ENCODE measurements around the gene MEMO1. TPM values are rescaled to one million over a fixed set of nuclear protein-coding genes. Genes with fewer than 3 reads are reported as not detected.
"Not testable (repeated sequence)": the region's sequence is repeated elsewhere in the genome, so short reads cannot be mapped to it uniquely, and the experiment has no call there.

MEMO1 gene
- total RNA-seq, 4 donors from 2014 or later, result 25.1 to 31.3 (median 28.7) TPM

DNA sequence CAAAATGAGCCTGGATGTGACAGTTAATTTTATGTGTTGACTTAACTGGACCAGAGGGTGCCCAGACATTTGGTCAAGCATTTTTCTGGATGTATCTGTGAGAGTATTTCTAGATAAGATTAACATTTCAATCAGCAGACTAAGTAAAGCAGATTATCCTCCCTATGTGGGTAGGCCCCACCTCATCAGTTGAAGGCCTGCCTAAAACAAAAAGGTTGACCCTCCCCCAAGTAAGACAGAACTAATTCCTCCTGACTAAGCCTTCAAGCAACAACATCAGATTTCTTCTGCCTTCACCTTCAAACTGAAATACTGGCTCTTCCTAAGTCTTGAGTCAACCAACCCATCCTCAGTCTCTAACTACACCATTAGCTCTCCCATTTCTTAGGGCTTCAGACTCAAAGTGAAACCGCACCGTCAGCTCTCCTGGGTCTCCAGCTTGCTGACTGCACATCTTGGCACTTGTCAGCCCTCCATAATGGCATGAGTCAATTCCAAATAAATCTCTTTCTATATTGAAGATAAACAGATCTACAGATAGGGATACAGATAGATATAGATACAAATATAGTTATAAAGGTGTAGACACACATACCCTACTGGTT, 47.9 kb downstream of the MEMO1 start:
- H3K4me3 ChIP-seq (ENCODE audit: low read depth, poor library complexity, severe bottlenecking), result no peak overlapping the region
- peak in 1 of 2 donors; percentile 21 for DNase-seq (ENCODE audit: low spot score in 2 of 2)
- 72 to 81% methylated on average over 2 of the region's 2 CpGs for WGBS, 2 donors
- TF ChIP-seq, protein P1, sequence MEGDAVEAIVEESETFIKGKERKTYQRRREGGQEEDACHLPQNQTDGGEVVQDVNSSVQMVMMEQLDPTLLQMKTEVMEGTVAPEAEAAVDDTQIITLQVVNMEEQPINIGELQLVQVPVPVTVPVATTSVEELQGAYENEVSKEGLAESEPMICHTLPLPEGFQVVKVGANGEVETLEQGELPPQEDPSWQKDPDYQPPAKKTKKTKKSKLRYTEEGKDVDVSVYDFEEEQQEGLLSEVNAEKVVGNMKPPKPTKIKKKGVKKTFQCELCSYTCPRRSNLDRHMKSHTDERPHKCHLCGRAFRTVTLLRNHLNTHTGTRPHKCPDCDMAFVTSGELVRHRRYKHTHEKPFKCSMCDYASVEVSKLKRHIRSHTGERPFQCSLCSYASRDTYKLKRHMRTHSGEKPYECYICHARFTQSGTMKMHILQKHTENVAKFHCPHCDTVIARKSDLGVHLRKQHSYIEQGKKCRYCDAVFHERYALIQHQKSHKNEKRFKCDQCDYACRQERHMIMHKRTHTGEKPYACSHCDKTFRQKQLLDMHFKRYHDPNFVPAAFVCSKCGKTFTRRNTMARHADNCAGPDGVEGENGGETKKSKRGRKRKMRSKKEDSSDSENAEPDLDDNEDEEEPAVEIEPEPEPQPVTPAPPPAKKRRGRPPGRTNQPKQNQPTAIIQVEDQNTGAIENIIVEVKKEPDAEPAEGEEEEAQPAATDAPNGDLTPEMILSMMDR (IDR thresholded peaks at IDR 0.05), result no peak
- no peak for TF ChIP-seq POLR2A (IDR thresholded peaks at IDR 0.05)
- intact Hi-C loops (cut with DNase I; ENCODE audit: low total_unique reads), result no loop called here

DNA sequence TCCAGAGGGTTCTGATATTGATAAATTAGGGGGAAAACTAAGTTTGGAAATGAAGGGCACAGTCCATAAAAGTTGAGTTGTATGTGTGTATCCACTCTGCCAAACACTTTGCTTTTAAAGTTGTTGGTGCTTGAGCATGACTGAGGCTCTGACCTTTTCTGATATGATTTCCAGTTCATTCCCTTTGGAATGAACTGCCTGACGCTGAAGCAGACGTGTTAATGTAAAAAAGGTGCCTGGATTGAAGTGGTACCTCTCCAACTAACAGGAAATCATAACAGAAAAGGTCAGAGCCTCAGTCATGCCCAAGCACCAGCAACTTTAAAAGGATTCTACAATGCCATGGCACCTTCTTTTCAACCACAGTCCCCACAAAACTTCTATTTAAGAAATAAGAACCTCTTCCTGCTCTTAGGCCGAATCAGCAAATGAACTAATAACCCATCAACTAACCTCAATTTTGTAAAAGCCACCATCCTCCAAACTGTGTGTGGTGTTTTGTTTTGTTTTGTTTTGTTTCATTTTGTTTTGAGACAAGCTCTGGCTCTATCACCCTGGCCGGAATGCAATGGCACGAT, 52.6 kb downstream of the MEMO1 start:
- WGBS, 2 donors, result 73 to 78% methylated on average over 5 of the region's 5 CpGs
- no peak overlapping the region for H3K4me3 ChIP-seq (ENCODE audit: low read depth, poor library complexity, severe bottlenecking)
- TF ChIP-seq, protein P1 (IDR thresholded peaks at IDR 0.05), result no peak
- TF ChIP-seq POLR2A (IDR thresholded peaks at IDR 0.05), result no peak
- intact Hi-C loops (cut with DNase I; ENCODE audit: low total_unique reads), result no loop called here
- DNase-seq (ENCODE audit: low spot score in 2 of 2), result no peak

DNA sequence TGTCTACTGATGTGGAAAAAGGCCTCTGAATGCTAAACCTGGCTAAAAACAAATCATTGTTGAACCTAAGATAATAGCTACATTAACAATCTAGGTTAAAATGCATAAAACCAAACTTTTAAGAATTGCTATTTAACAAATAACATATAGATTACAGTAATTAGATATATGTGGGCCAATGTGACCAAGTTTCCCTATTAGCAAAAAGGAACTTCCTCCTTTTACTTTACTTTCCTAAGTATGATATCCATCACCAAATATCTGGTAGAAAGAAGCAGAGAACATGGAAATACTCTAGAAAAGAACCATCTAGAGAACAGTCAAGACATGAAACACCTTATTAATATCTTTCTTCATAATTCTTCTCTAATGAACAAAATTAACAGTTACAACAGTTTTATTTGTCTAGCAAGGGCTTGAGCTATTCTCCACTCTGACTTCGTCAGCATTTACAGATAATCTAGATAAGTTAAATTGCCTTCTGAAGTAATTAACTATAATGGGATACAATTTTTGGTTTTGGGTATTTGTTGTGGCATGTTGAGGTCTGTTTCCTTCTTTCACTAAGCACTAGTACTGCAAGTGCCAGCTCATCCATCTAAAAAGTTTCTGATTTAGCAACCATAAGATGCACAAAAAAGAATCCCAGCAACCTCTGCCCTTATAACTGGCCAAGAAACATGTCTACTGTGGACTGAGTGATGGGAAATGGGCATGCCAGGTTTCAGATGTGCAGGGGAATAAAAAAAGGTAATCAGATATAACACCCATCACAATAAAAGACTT, 53.3 kb downstream of the MEMO1 start:
- TF ChIP-seq, protein P1 (IDR thresholded peaks at IDR 0.05), result no peak
- no peak for TF ChIP-seq POLR2A (IDR thresholded peaks at IDR 0.05)
- H3K4me3 ChIP-seq (ENCODE audit: low read depth, poor library complexity, severe bottlenecking), result no peak overlapping the region
- WGBS, 2 donors, result 51 to 63% methylated on average over 1 of the region's 1 CpG
- DNase-seq (ENCODE audit: low spot score in 2 of 2), result no peak
- intact Hi-C loops (cut with DNase I; ENCODE audit: low total_unique reads), result no loop called here

DNA sequence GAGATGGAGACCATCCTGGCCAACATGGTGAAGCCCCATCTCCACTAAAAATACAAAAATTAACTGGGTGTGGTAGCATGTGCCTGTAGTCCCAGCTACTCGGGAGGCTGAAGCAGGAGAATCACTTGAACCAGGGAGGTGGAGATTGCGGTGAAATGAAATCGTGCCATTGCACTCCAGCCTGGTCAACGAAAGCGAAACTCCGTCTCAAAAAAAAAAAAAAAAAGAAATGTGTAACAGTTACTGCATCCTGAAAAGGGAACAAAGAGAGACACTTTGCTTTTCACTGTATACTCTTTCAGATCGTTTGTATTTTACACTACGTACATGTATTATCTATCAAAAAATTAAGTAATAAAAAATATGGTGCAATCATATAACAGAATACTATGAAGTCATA, 53.9 kb downstream of the MEMO1 start:
- 83 to 90% methylated on average over 8 of the region's 8 CpGs for WGBS, 2 donors
- H3K4me3 ChIP-seq (ENCODE audit: low read depth, poor library complexity, severe bottlenecking); DNase-seq (ENCODE audit: low spot score in 2 of 2); intact Hi-C loops (cut with DNase I; ENCODE audit: low total_unique reads): not testable (repeated sequence)

DNA sequence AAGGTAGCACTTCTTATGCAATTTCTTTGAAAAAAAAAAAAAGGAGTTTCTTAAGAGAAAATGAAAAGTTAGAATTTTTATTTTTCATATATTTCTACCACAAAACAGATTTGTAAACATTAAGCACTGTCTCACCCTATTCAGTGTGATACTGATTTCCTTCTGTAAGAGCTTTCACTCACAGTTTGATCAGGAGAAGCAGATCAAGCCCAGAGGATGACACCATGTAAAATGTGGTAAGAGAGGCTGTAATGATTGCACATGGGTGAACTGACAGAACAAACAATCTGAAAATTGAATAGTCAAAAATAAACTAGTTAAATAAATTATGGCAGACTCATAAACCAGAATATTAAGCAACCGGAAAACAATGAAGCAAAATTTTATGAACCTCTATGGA, 54.5 kb downstream of the MEMO1 start:
- TF ChIP-seq POLR2A (IDR thresholded peaks at IDR 0.05), result no peak
- TF ChIP-seq, protein P1 (IDR thresholded peaks at IDR 0.05), result no peak
- H3K4me3 ChIP-seq (ENCODE audit: low read depth, poor library complexity, severe bottlenecking), result no peak overlapping the region
- 94% methylated on average over 1 of the region's 1 CpG for WGBS, 2 donors
- no peak for DNase-seq (ENCODE audit: low spot score in 2 of 2)
- intact Hi-C loops (cut with DNase I; ENCODE audit: low total_unique reads), result no loop called here

DNA sequence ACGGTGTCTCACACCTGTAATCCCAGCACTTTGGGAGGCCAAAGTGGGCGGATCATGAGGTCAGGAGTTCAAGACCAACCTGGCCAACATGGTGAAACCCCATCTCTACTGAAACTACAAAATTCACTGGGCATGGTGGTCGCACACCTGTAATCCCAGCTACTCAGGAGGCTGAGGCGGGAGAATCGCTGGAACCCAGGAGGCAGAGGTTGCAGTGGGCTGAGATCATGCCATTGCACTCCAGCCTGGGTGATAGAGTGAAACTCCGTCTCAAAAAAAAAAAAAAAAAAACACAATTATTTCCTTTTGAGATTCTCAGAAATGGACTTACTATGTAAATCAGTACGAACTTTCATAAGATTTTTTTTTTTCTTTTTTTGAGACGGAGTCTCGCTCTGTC, 57.7 kb downstream of the MEMO1 start:
- H3K4me3 ChIP-seq (ENCODE audit: low read depth, poor library complexity, severe bottlenecking); DNase-seq (ENCODE audit: low spot score in 2 of 2); intact Hi-C loops (cut with DNase I; ENCODE audit: low total_unique reads): not testable (repeated sequence)
- WGBS, 2 donors, result 98% methylated on average over 9 of the region's 9 CpGs
